B cell (primary cell): Measurements from ENCODE around the gene ZACN. TPM values are rescaled to one million over a fixed set of nuclear protein-coding genes. Genes with fewer than 3 reads are reported as not detected.

Source experiments
- ATAC-seq: fragments of 200-7000 bp; cut with Tn5 transposase; one replicate; pipeline ENCODE4 v1.10.0; 2021; ENCODE audit warnings: low read depth, mild to moderate bottlenecking, moderate number of reproducible peaks, moderate library complexity
- CTCF ChIA-PET: fragments of 350-600 bp; sonication (Branson Sonifier 250); formaldehyde crosslinking; loops from one replicate; lab custom pipeline; 2021; ENCODE audit warnings: antibody characterized with exemption, inconsistent platforms; lab: Charles Lee
- POLR2A ChIA-PET: fragments of 350-600 bp; sonication (Branson Sonifier 250); formaldehyde crosslinking; loops from one replicate; lab custom pipeline; 2021; ENCODE audit warnings: antibody characterized with exemption; lab: Charles Lee
- DNase-seq: peaks from one replicate; pipeline ENCODE4 v3.0.0; 2013
- H2AFZ ChIP-seq: 2 replicates; pipeline ENCODE4 v1.6.1; 2012; ENCODE audit warnings: mild to moderate bottlenecking, low read depth, low read length; ENCODE audit not compliant: insufficient read depth, poor library complexity, severe bottlenecking
- H3K27ac ChIP-seq, 2 donors: 1 replicate in 1 of 2; 2 replicates in 1 of 2; pipeline ENCODE4 v1.5.1; 2012 to 2013; ENCODE audit warnings: low read length in 2 of 2, mild to moderate bottlenecking in 2 of 2, moderate library complexity in 1 of 2
- H3K27me3 ChIP-seq, 4 experiments: fragments of 200-600 bp in 1 of 4; sonication (generic) in 1 of 4; replicated peaks in 1 of 4; 1 replicate in 2 of 4; 2 replicates in 2 of 4; pipeline versions ENCODE4 v1.6.1 to v1.7.0; 2013 to 2016; ENCODE audit warnings: low read length in 3 of 4, mild to moderate bottlenecking in 2 of 4, mixed read lengths in 1 of 4, moderate library complexity in 1 of 4; ENCODE audit not compliant: insufficient read depth in 4 of 4, control insufficient read depth in 3 of 4; ENCODE audit errors: control extremely low read depth in 1 of 4
- H3K36me3 ChIP-seq, 2 experiments: replicated peaks in 1 of 2; 1 replicate in 1 of 2; 2 replicates in 1 of 2; pipeline versions ENCODE4 v1.6.1 to v1.7.1; 2013; ENCODE audit warnings: low read length in 1 of 2; ENCODE audit not compliant: insufficient read depth in 2 of 2, control insufficient read depth in 1 of 2; ENCODE audit errors: control extremely low read depth in 1 of 2, extremely low read depth in 1 of 2
- H3K4me1 ChIP-seq, 2 donors: fragments of 200-600 bp in 1 of 2; sonication (generic) in 1 of 2; 1 replicate in 1 of 2; 2 replicates in 1 of 2; pipeline versions ENCODE4 v1.5.1 to v1.6.1; 2013 to 2017; ENCODE audit warnings: low read length in 2 of 2; ENCODE audit not compliant: control insufficient read depth in 2 of 2, insufficient read depth in 2 of 2
- H3K4me2 ChIP-seq: replicated peaks from 2 replicates; pipeline ENCODE3; 2012; ENCODE audit warnings: mild to moderate bottlenecking, low read depth, low read length; ENCODE audit not compliant: poor library complexity, severe bottlenecking
- H3K4me3 ChIP-seq, 5 experiments: fragments of 200-600 bp in 1 of 5; sonication (generic) in 1 of 5; 1 replicate in 3 of 5; 2 replicates in 2 of 5; pipeline versions ENCODE4 v1.5.1 to v1.7.0; 2011 to 2016; ENCODE audit warnings: low read length in 4 of 5, mild to moderate bottlenecking in 4 of 5, low read depth in 2 of 5, control low read depth in 1 of 5, moderate library complexity in 1 of 5; ENCODE audit not compliant: insufficient read depth in 1 of 5; ENCODE audit errors: control extremely low read depth in 1 of 5, extremely low read depth in 1 of 5
- H3K79me2 ChIP-seq: fragments of 200-600 bp; sonication (generic); one replicate; pipeline ENCODE4 v1.6.0; 2016; ENCODE audit warnings: low read length; ENCODE audit not compliant: control insufficient read depth, insufficient read depth
- H3K9ac ChIP-seq: fragments of 200-600 bp; sonication (generic); 2 replicates; pipeline ENCODE4 v1.6.1; 2017; ENCODE audit warnings: mild to moderate bottlenecking, low read length, moderate library complexity
- H3K9me3 ChIP-seq, 3 donors: one replicate each; pipeline versions ENCODE4 v1.6.1 to v1.7.1; 2013; ENCODE audit warnings: low read length in 2 of 3; ENCODE audit not compliant: control insufficient read depth in 2 of 3, insufficient read depth in 1 of 3; ENCODE audit errors: control extremely low read depth in 1 of 3
- H4K20me1 ChIP-seq: 2 replicates; pipeline ENCODE4 v1.6.0; 2012; ENCODE audit warnings: mild to moderate bottlenecking, low read length; ENCODE audit not compliant: insufficient read depth, control insufficient read depth, poor library complexity, severe bottlenecking
- H3K27ac Mint-ChIP-seq: one replicate; pipeline ENCODE4 v1.8.0; 2021; ENCODE audit warnings: mixed read lengths
- H3K27me3 Mint-ChIP-seq: one replicate; pipeline ENCODE4 v1.8.0; 2021; ENCODE audit warnings: mixed read lengths
- H3K4me1 Mint-ChIP-seq: one replicate; pipeline ENCODE4 v1.8.0; 2021; ENCODE audit warnings: mixed read lengths
- H3K4me3 Mint-ChIP-seq: one replicate; pipeline ENCODE4 v1.8.0; 2021; ENCODE audit warnings: mixed read lengths
- H3K9me3 Mint-ChIP-seq: one replicate; pipeline ENCODE4 v1.8.0; 2022; ENCODE audit warnings: mixed read lengths; ENCODE audit not compliant: insufficient read depth
- CTCF ChIP-seq: fragments of 200-600 bp; IDR thresholded peaks from one replicate; pipeline ENCODE4 v1.8.0; 2022; ENCODE audit warnings: antibody characterized with exemption, mild to moderate bottlenecking
- EZH2 ChIP-seq: IDR thresholded peaks from 2 replicates; pipeline ENCODE4 v1.6.1; 2012; ENCODE audit warnings: borderline replicate concordance, low read depth, mild to moderate bottlenecking, moderate library complexity, low read length; ENCODE audit not compliant: insufficient read depth, poor library complexity, severe bottlenecking
- WGBS: methylation state at CpG from one replicate; pipeline ENCODE4 v1.1.5; 2013; ENCODE audit warnings: missing lambda C conversion rate; ENCODE audit not compliant: insufficient coverage; 5-methylcytosine and 5-hydroxymethylcytosine counted together
- intact Hi-C: fragments of 100-400 bp; cut with micrococcal nuclease; formaldehyde crosslinking; loops from one replicate; pipeline ENCODE4 v1.10.0; 2022
- polyA plus RNA-seq: library from polyadenylated mRNA; depleted of rRNA; stranded (reverse); fragments of >200 nt; gene quantifications from 2 replicates; pipeline ENCODE4 v1.2.3, GENCODE V29; 2012
- total RNA-seq, 2 donors: library from RNA; stranded (reverse); fragments of 120-200 nt in 1 of 2; gene quantifications; 1 replicate in 1 of 2; 2 replicates in 1 of 2; pipeline versions ENCODE4 v1.2.3 to v1.2.4, GENCODE V29; 2013 to 2022

Gene ZACN
- total and polyA plus RNA-seq, 2 donors (not counting 1 experiment from before 2014, with no cell fraction given), result 0.37 to 0.45 TPM

GRCh38 chr17:76075364-76076145 is 3.4 kb upstream of the ZACN start:
- no peak for ATAC-seq
- DNase-seq, result no peak
- H3K4me3 ChIP-seq, result peak overlapping the region in 2 of 5 experiments; percentile 8 to 18
- peaks cover 0 to 21% (median 0%) of the 10 kb centered on the region in 3 donors for H3K9me3 ChIP-seq
- H2AFZ ChIP-seq, result peak overlapping the region; percentile 59
- peaks cover 64 to 69% of the 10 kb centered on the region in 2 donors for H3K4me1 ChIP-seq
- H3K79me2 ChIP-seq, result peaks cover 27% of the 10 kb centered on the region
- Mint-ChIP-seq H3K4me1 (peaks cover 63% of the 10 kb centered on the region), H3K4me3 (peak overlapping the region; percentile 85), H3K27ac (peak overlapping the region; percentile 59), H3K9me3 (no peaks in the 10 kb centered on the region), H3K27me3 (peaks cover 31% of the 10 kb centered on the region)
- H3K4me2 ChIP-seq, result peak overlapping the region; percentile 63
- CTCF ChIA-PET, result no interaction called here
- H3K27me3 ChIP-seq, result peaks cover 0 to 64% (median 44%) of the 10 kb centered on the region in 4 experiments
- intact Hi-C loops, result no loop called here
- POLR2A ChIA-PET, result no interaction called here
- H3K36me3 ChIP-seq, result no peaks in the 10 kb centered on the region
- no peaks in the 10 kb centered on the region for H4K20me1 ChIP-seq
- H3K9ac ChIP-seq, result peak overlapping the region; percentile 14
- no peak for TF ChIP-seq EZH2
- TF ChIP-seq CTCF, result no peak
- H3K27ac ChIP-seq, result no peak overlapping the region
- WGBS, result 14% methylated on average over 41 of the region's 48 CpGs

- Histone ChIP-seq H3K4me1 (peaks cover 57 to 64% of the 10 kb centered on the region in 2 donors), H2AFZ (no peak overlapping the region), H3K36me3 (no peaks in the 10 kb centered on the region), H3K4me2 (peak overlapping the region; percentile 63), H3K27ac (no peak overlapping the region), H3K9ac (peak overlapping the region; percentile 51), H4K20me1 (no peaks in the 10 kb centered on the region), H3K4me3 (peak overlapping the region in 4 of 5 experiments; percentile 17 to 29 (median 24)), H3K79me2 (peaks cover 20% of the 10 kb centered on the region), H3K27me3 (peaks cover 0 to 64% (median 44%) of the 10 kb centered on the region in 4 experiments), H3K9me3 (peaks cover 0 to 21% (median 0%) of the 10 kb centered on the region in 3 donors)
- Mint-ChIP-seq H3K27ac (peak overlapping the region; percentile 90), H3K4me3 (peak overlapping the region; percentile 85), H3K27me3 (peaks cover 31% of the 10 kb centered on the region), H3K4me1 (peaks cover 60% of the 10 kb centered on the region), H3K9me3 (no peaks in the 10 kb centered on the region)
- ChIA-PET POLR2A (no interaction called here), CTCF (no interaction called here)
- ATAC-seq (no peak), DNase-seq (no peak)
- 9% methylated on average over 41 of the region's 41 CpGs for WGBS
- intact Hi-C loops, result no loop called here
- TF ChIP-seq EZH2, result no peak
- no peak for TF ChIP-seq CTCF
Measured at GRCh38 chr17:76076146-76076764, 2.7 kb upstream of the ZACN start.
